Choroid plexus epithelial cell (primary cell): ENCODE measurements around the gene IL17REL.

Source experiments
- DNase-seq: peaks from one replicate; pipeline ENCODE4 v3.0.0-alpha.2; 2010; ENCODE audit warnings: low read depth
- H3K4me3 ChIP-seq: 2 replicates; pipeline ENCODE4 v1.5.1; 2011; ENCODE audit warnings: low read depth, mild to moderate bottlenecking, control low read depth, low read length, moderate library complexity
- CTCF ChIP-seq: conservative IDR thresholded peaks from 2 replicates; pipeline ENCODE4 v1.5.1; 2011; ENCODE audit warnings: low read depth, mild to moderate bottlenecking, control low read depth, inconsistent platforms, low read length, moderate library complexity

IL17REL gene

GRCh38 chr22:50011447-50012210 lies 936 bp downstream of the IL17REL start:
- no peak for DNase-seq
- TF ChIP-seq CTCF, result no peak
- no peak overlapping the region for H3K4me3 ChIP-seq

- DNase-seq, result no peak
- no peak for TF ChIP-seq CTCF
- H3K4me3 ChIP-seq, result no peak overlapping the region
Measured at GRCh38 chr22:50010676-50011446, 1.7 kb downstream of the IL17REL start.

DNA sequence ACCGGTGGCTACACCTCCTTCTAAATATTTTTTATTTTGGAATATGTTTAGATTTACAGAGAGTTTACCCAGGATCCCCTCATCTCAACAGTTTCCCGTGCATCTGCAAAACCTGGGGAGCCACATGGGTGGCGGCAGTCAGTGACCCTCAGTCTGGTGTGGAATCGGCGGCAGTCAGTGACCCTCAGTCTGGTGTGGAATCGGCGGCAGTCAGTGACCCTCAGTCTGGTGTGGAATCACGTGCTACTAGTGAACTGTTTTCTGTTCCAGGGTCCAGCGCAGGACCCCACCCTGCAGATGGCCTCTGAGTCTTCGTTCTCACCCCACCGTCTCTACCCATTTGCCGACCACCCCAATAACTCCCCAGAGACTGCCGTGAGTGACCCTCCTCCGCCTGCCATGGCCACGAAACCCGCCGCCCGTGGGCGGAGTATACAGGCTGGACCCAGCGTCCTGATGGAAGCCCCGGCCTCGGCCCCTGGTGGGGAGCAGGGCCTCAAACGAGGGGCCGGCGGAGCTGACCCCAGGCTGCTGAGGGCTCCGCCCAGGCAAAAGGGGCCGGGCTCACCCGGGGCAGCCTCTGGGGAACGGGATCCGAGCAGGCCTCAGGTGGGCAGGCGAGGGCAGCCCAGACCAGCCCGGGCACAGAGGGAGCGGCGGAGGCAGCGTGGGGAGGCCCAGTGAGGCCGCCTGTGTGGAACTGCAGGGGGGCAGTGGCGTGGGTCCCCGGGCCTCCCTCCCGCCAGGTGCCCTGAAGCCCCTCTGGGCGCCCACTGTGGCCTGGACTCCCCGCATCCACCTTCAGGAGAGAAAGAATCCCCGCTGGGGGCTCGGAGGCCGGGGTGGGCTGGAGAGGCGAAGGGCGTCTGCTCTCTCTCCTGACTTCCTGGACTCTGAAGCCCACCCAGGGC lies 2.5 kb downstream of the IL17REL start:
- no peak for TF ChIP-seq CTCF
- no peak for DNase-seq
- H3K4me3 ChIP-seq, result no peak overlapping the region

- DNase-seq, result no peak
- no peak for TF ChIP-seq CTCF
- H3K4me3 ChIP-seq, result no peak overlapping the region
Measured at GRCh38 chr22:50009251-50009650, 3.3 kb downstream of the IL17REL start.

- DNase-seq, result no peak
- H3K4me3 ChIP-seq, result no peak overlapping the region
- TF ChIP-seq CTCF, result no peak
Measured at GRCh38 chr22:50008151-50009040, 4.2 kb downstream of the IL17REL start.

- TF ChIP-seq CTCF, result no peak
- no peak overlapping the region for H3K4me3 ChIP-seq
- no peak for DNase-seq
Measured at GRCh38 chr22:50007057-50007511, 5.5 kb downstream of the IL17REL start.
